Common myeloid progenitor, CD34-positive (primary cell): ENCODE data around the gene CSF1.

ENCODE experiments used
- CTCF ChIA-PET: fragments of 350-600 bp; sonication (Branson Sonifier 250); formaldehyde crosslinking; loops from one replicate; lab custom pipeline; 2021; ENCODE audit warnings: antibody characterized with exemption; lab: Charles Lee
- POLR2A ChIA-PET: fragments of 350-600 bp; sonication (Branson Sonifier 250); formaldehyde crosslinking; loops from one replicate; lab custom pipeline; 2021; ENCODE audit warnings: antibody characterized with exemption; lab: Charles Lee
- DNase-seq, 3 donors: peaks; one replicate each; pipeline versions ENCODE4 v3.0.0 to v3.0.0-alpha.2; 2013
- H3K27ac ChIP-seq, 2 experiments: 1 replicate in 1 of 2; 2 replicates in 1 of 2; pipeline ENCODE4 v1.7.0; 2013; ENCODE audit warnings: inconsistent platforms in 2 of 2, low read length in 2 of 2, mild to moderate bottlenecking in 2 of 2, low read depth in 1 of 2, moderate library complexity in 1 of 2; ENCODE audit not compliant: severe bottlenecking in 2 of 2, insufficient read depth in 1 of 2, poor library complexity in 1 of 2
- H3K27me3 ChIP-seq, 5 experiments: replicated peaks in 2 of 5; 1 replicate in 3 of 5; 2 replicates in 2 of 5; pipeline versions ENCODE4 v1.6.1 to v1.7.0; 2013; ENCODE audit warnings: low read length in 4 of 5, mild to moderate bottlenecking in 2 of 5, moderate library complexity in 2 of 5, inconsistent platforms in 1 of 5; ENCODE audit not compliant: insufficient read depth in 5 of 5, control insufficient read depth in 4 of 5
- H3K36me3 ChIP-seq, 4 experiments: 1 replicate in 2 of 4; 2 replicates in 2 of 4; pipeline versions ENCODE4 v1.6.1 to v1.7.0; 2013; ENCODE audit warnings: low read length in 3 of 4, control low read depth in 1 of 4, mild to moderate bottlenecking in 1 of 4; ENCODE audit not compliant: control insufficient read depth in 4 of 4, insufficient read depth in 4 of 4
- H3K4me1 ChIP-seq, 4 experiments: 1 replicate in 3 of 4; 2 replicates in 1 of 4; pipeline versions ENCODE4 v1.6.1 to v1.7.1; 2013; ENCODE audit warnings: low read length in 3 of 4, mild to moderate bottlenecking in 3 of 4, control low read depth in 1 of 4, inconsistent platforms in 1 of 4, moderate library complexity in 1 of 4; ENCODE audit not compliant: control insufficient read depth in 4 of 4, insufficient read depth in 4 of 4; ENCODE audit errors: control extremely low read depth in 1 of 4
- H3K4me3 ChIP-seq, 7 experiments: 1 replicate in 4 of 7; 2 replicates in 3 of 7; pipeline versions ENCODE4 v1.5.1 to v1.7.0; 2013; ENCODE audit warnings: mild to moderate bottlenecking in 7 of 7, low read length in 6 of 7, moderate library complexity in 6 of 7, inconsistent platforms in 2 of 7, low read depth in 2 of 7, control low read depth in 1 of 7; ENCODE audit not compliant: insufficient read depth in 4 of 7, control insufficient read depth in 1 of 7; ENCODE audit errors: extremely low read depth in 1 of 7
- H3K9me3 ChIP-seq, 5 experiments: 1 replicate in 4 of 5; 2 replicates in 1 of 5; pipeline versions ENCODE4 v1.6.1 to v1.7.1; 2013; ENCODE audit warnings: low read length in 4 of 5, mild to moderate bottlenecking in 2 of 5, inconsistent platforms in 1 of 5, low read depth in 1 of 5, moderate library complexity in 1 of 5; ENCODE audit not compliant: control insufficient read depth in 4 of 5, insufficient read depth in 2 of 5; ENCODE audit errors: control extremely low read depth in 1 of 5
- WGBS: methylation state at CpG from one replicate; pipeline ENCODE4 v1.1.5; 2013; ENCODE audit not compliant: insufficient coverage; 5-methylcytosine and 5-hydroxymethylcytosine counted together

Gene CSF1

DNA sequence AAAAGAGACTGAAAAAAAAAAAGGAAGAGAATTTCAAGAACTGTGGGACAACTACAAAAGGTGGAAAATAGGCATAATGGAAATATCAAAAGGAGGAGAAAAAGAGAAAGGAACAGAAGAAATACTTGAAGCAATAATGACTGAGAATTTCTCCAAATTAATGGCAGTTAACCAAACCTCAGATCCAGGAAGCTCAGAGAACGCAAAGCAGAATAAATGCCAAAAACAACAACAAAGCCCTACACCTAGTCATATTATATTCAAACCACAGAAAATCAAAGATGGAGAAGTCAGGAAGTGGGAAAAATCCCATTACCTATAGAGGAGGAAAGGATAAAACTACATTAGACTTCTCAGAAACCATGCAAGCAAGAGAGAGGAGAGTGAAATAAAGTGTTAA lies 53.2 kb downstream of the CSF1 start:
- WGBS = no CpG with 5 or more reads among the region's 1 CpG
- no peaks in the 10 kb centered on the region for H3K36me3 ChIP-seq
- H3K27ac ChIP-seq = no peak overlapping the region
- no peaks in the 10 kb centered on the region for H3K4me1 ChIP-seq
- ChIA-PET CTCF (no interaction called here), POLR2A (no interaction called here)
- no peaks in the 10 kb centered on the region for H3K27me3 ChIP-seq
- H3K4me3 ChIP-seq = no peak overlapping the region
- no peak for DNase-seq
- H3K9me3 ChIP-seq = no peaks in the 10 kb centered on the region

DNA sequence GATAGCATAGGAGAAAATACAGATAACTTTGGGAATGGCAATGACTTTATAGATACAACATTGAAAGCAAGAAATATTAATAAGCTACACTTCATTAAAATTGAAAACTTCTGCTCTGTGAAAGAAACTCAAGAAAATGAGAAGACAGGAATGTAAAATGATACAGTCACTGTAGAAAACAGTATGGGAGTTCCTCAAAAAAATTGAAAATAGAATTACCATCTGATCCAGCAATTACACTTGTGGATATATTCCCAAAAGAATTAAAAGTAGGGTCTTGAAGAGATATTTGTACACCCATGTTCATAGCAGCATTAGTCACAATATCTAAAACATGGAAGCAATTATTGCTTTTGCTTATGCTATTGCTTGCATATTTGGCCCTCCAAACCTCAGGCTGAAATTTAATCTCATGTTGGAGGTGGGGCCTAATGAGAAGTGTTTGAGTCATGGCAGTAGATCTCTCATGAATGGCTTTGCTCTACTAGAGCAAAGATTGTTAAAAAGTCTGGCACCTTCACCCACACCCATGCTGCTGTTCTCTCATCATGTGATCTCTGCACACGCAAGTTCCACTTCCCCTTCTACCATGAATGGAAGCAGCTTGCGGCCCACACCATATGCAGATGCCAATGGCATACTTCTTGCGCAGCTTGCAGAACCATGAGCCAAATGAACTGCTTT lies 58.6 kb downstream of the CSF1 start:
- no peaks in the 10 kb centered on the region for H3K36me3 ChIP-seq
- H3K4me3 ChIP-seq = no peak overlapping the region
- no peak overlapping the region for H3K27ac ChIP-seq
- CTCF ChIA-PET = interaction anchor here (1.0 to 1.8 kb wide), 5 partner anchors 12 to 195 kb away, joined by 3 to 5 read pairs (median 3); partner anchors contain the start of gene AHCYL1
- no peaks in the 10 kb centered on the region for H3K9me3 ChIP-seq
- POLR2A ChIA-PET = no interaction called here
- no peaks in the 10 kb centered on the region for H3K27me3 ChIP-seq
- H3K4me1 ChIP-seq = no peaks in the 10 kb centered on the region
- peak in 1 of 3 donors; percentile 12 for DNase-seq
- 96% methylated on average over 3 of the region's 3 CpGs for WGBS

DNA sequence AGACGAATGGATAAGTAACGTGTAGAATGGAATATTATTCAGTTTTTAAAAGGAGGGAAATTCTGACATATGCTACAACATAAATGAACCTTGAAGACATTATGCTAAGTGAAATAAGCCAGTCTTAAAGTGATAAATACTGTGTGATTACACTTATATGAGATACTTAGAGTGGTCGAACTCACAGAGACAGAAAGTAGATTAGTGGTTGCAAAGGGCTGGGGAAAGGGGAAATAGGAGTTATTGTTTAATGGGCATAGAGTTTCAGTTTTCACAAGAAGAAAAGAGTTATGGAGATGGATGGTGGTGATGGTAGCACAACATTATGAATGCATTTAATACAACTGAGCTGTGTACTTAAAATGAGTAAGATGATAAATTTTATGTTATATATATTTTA lies 59.3 kb downstream of the CSF1 start:
- Histone ChIP-seq H3K4me3 (no peak overlapping the region), H3K36me3 (no peaks in the 10 kb centered on the region), H3K27me3 (no peaks in the 10 kb centered on the region), H3K4me1 (no peaks in the 10 kb centered on the region), H3K27ac (no peak overlapping the region), H3K9me3 (no peaks in the 10 kb centered on the region)
- ChIA-PET CTCF (interaction anchor here (1.0 to 1.8 kb wide), 5 partner anchors 12 to 195 kb away, joined by 3 to 5 read pairs (median 3); partner anchors contain the start of gene AHCYL1), POLR2A (no interaction called here)
- no peak for DNase-seq
- WGBS = 100% methylated on average over 2 of the region's 3 CpGs

DNA sequence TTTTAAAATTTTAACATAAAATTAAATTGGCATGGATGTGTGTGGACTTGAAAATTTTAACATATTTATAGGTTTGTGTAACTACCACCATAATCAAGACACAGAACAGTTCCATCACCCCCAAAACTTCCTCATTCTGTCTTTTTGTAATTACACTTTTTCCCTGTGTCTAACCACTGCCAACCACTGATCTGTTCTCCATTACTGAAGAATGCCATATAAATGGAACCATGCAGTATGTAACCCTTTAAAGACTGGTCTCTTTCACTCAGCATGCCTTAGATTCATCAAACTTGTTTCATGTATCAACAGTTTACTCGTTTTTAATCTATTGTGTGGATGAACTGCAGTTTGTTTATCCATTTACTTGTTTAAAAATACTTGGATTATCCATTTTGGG lies 60.9 kb downstream of the CSF1 start:
- no peak overlapping the region for H3K27ac ChIP-seq
- ChIA-PET CTCF (interaction anchor here (1.2 to 4.8 kb wide), 3 partner anchors 13 to 334 kb away, joined by 3 to 21 read pairs (median 4); partner anchors contain the start of gene AHCYL1), POLR2A (no interaction called here)
- no peak overlapping the region for H3K4me3 ChIP-seq
- no peaks in the 10 kb centered on the region for H3K27me3 ChIP-seq
- no peaks in the 10 kb centered on the region for H3K36me3 ChIP-seq
- no peaks in the 10 kb centered on the region for H3K9me3 ChIP-seq
- peak in 1 of 3 donors; percentile 21 for DNase-seq
- no peaks in the 10 kb centered on the region for H3K4me1 ChIP-seq
- WGBS = no CpG with 5 or more reads among the region's 1 CpG

DNA sequence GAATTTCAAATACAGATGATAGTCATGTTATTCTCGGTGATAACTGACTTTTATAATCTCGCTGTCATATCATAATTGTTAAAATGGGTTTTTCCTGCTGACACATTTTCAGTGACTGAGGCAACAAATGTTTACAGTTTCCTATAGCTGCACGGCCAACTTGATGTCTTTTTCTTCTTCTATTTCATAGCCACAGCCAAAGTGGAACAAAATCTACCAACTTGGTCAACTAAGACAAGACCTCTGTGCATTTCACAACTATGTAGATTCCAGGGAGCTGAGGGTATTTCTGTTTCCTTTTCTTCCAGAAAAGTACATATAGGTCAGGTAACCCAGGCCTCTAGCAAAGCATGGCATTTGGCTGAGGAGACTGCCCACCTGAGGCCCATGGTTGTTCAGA lies 63.5 kb downstream of the CSF1 start:
- H3K27ac ChIP-seq = no peak overlapping the region
- no peak for DNase-seq
- WGBS = 100% methylated on average over 3 of the region's 3 CpGs
- H3K4me1 ChIP-seq = no peaks in the 10 kb centered on the region
- H3K4me3 ChIP-seq = no peak overlapping the region
- H3K36me3 ChIP-seq = no peaks in the 10 kb centered on the region
- ChIA-PET CTCF (interaction anchor here (1.0 to 15.8 kb wide), 4 partner anchors 10 to 196 kb away, joined by 3 to 551 read pairs (median 12); partner anchors contain the start of gene AHCYL1), POLR2A (no interaction called here)
- H3K27me3 ChIP-seq = no peaks in the 10 kb centered on the region
- H3K9me3 ChIP-seq = no peaks in the 10 kb centered on the region

DNA sequence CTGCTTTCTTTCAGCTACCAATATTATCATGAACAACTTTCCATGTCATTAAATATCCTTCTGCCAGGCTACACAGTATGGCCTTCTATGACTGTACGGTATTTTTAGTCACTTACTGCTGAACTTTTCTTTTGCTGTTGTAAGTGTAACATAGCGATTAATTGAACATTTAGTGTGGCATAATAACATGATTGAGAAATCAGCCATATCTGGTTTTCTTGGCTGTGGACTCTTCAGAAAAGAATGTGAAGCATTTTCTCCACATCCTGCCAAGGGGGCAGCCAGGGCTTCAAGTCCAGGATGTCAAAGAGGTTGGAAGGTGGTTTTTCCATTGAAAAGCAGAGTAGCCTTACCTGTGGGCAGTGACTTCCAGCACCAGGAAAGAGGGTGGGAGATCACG lies 65.1 kb downstream of the CSF1 start:
- CTCF ChIA-PET = interaction anchor here (4.8 to 15.8 kb wide), 3 partner anchors 9 to 197 kb away, joined by 21 to 551 read pairs (median 136); partner anchors contain the start of gene AHCYL1
- no peak for DNase-seq
- H3K27ac ChIP-seq = no peak overlapping the region

DNA sequence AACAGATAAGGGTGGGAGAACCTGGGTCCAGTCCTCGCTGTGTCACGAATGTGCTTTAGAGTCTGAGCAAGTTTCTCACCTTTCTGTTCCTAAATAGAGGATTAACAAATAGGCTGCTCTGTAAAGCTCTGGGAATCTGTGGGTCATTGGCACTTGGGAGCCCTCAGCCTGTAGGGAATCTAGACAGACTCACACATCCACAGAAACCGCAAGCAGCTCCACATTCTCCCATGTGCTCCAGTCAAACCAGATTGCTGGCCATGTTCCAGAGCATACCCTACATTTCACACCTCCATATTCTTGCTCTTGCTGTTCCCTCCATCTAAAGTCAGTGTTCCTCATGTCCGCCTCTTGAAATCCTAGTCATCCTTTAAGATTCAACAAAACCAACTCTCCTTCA lies 66.1 kb downstream of the CSF1 start:
- POLR2A ChIA-PET = no interaction called here
- Histone ChIP-seq H3K27ac (no peak overlapping the region), H3K36me3 (no peaks in the 10 kb centered on the region), H3K27me3 (no peaks in the 10 kb centered on the region), H3K9me3 (no peaks in the 10 kb centered on the region), H3K4me3 (no peak overlapping the region), H3K4me1 (peaks cover 0 to 10% (median 2%) of the 10 kb centered on the region in 4 experiments)
- no peak for DNase-seq
- 91% methylated on average over 4 of the region's 4 CpGs for WGBS
- CTCF ChIA-PET = interaction anchor here (1.7 to 15.8 kb wide), 3 partner anchors 15 to 198 kb away, joined by 5 to 551 read pairs (median 136); no protein-coding TSS in a partner anchor

More for the DNA sequence above, 65.1 kb downstream of the CSF1 start:
- H3K27me3 ChIP-seq = no peaks in the 10 kb centered on the region
- POLR2A ChIA-PET = no interaction called here
- no peaks in the 10 kb centered on the region for H3K9me3 ChIP-seq
- H3K4me1 ChIP-seq = peaks cover 0 to 10% (median 2%) of the 10 kb centered on the region in 4 experiments
- H3K36me3 ChIP-seq = no peaks in the 10 kb centered on the region
- H3K4me3 ChIP-seq = no peak overlapping the region
- 100% methylated on average over 3 of the region's 3 CpGs for WGBS
